Adrenal gland (tissue), 5 donors: ENCODE results near the gene LRP1B.

ENCODE experiments used
- CTCF ChIP-seq, 6 experiments: fragments of 450-650 bp in 4 of 6; fragments of 200-600 bp in 2 of 6; sonication (generic) in 1 of 6; IDR thresholded peaks; 1 replicate in 5 of 6; 2 replicates in 1 of 6; pipeline versions ENCODE4 v1.5.1 to v1.8.0; 2016 to 2021; ENCODE audit warnings: antibody characterized with exemption in 6 of 6, mild to moderate bottlenecking in 2 of 6, moderate library complexity in 1 of 6
- POLR2A ChIP-seq, 2 donors: fragments of 450-650 bp; IDR thresholded peaks; one replicate each; pipeline ENCODE4 v1.6.1; 2017; ENCODE audit warnings: antibody characterized with exemption in 2 of 2, mild to moderate bottlenecking in 2 of 2, moderate library complexity in 1 of 2
- donor health status: DM: no; HTN: no; CAD: no.

GRCh38 chr2:141125432-141125831, 1005.4 kb downstream of the LRP1B start:
- TF ChIP-seq CTCF (IDR thresholded peaks at IDR 0.05) (no peak), POLR2A (IDR thresholded peaks at IDR 0.05) (no peak)
